Thyroid gland (tissue), 4 donors: Measurements from ENCODE around the gene MKNK2.

Experiments
- POLR2A ChIP-seq, 2 donors: fragments of 450-650 bp; IDR thresholded peaks; one replicate each; pipeline ENCODE4 v1.6.1; 2017; ENCODE audit warnings: antibody characterized with exemption in 2 of 2, mild to moderate bottlenecking in 2 of 2, moderate library complexity in 1 of 2
- TF ChIP-seq, protein P1 (sequence below), 6 experiments: fragments of 200-600 bp in 3 of 6; fragments of 450-650 bp in 3 of 6; sonication (generic) in 3 of 6; IDR thresholded peaks; one replicate each; pipeline ENCODE4 v1.5.1; 2016 to 2019; ENCODE audit warnings: antibody characterized with exemption in 6 of 6, mild to moderate bottlenecking in 2 of 6, inconsistent platforms in 1 of 6, moderate library complexity in 1 of 6

DNA sequence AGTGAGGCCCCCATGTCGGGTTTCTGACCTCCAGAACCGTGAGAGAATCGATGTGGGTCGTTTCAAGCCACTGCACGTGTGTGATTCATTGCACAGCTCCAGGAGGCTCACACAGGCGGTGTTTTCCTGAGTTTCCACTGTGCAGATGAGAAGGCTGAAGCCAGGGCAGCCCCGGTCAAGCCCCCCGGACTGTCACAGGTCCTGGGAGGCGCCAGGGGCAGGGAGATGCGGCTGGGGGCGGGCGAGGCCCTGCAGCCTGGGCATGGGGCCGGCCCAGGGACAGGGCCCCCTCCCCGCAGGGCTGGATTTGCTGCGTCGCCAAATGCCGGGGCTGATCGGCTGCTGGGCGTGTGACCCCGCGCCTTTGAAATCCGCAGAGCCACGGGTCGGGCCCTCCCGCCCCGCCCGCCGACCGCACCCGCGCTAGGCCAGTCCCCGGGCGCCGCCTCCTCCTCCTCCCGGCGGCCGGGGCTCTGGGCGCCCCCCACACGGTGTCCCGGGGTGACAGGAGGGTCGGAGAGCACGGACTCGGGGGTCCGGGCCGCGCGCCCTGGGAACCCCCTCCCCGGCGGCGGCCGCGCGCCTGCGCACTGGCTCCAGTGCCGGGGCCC lies 9.9 kb upstream of the MKNK2 start:
- TF ChIP-seq, protein P1, sequence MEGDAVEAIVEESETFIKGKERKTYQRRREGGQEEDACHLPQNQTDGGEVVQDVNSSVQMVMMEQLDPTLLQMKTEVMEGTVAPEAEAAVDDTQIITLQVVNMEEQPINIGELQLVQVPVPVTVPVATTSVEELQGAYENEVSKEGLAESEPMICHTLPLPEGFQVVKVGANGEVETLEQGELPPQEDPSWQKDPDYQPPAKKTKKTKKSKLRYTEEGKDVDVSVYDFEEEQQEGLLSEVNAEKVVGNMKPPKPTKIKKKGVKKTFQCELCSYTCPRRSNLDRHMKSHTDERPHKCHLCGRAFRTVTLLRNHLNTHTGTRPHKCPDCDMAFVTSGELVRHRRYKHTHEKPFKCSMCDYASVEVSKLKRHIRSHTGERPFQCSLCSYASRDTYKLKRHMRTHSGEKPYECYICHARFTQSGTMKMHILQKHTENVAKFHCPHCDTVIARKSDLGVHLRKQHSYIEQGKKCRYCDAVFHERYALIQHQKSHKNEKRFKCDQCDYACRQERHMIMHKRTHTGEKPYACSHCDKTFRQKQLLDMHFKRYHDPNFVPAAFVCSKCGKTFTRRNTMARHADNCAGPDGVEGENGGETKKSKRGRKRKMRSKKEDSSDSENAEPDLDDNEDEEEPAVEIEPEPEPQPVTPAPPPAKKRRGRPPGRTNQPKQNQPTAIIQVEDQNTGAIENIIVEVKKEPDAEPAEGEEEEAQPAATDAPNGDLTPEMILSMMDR (IDR thresholded peaks at IDR 0.05), result no peak
- peak; percentile 88 to 99 for TF ChIP-seq POLR2A (IDR thresholded peaks at IDR 0.05)
